ENCODE data around the gene SAMD4B. TPM values are rescaled to one million over a fixed set of nuclear protein-coding genes. Genes with fewer than 3 reads are reported as not detected.
A peak's percentile ranks its signal among the peaks of the same experiment; 100 is the strongest.

SAMD4B gene
- total and polyA plus RNA-seq, 9 of the 15 experiments (the other 6 are each of a cell fraction or from before 2014, with no cell fraction given) = 3.4 to 90.5 (median 38.0) TPM

GRCh38 chr19:39406656-39407409 lies 64.6 kb downstream of the SAMD4B start, which contains the start of gene ZFP36 (continued):
- TF ChIP-seq RREB1 (CRISPR knock-in tag; IDR thresholded peaks at IDR 0.05) = no peak
- TF ChIP-seq RERE (CRISPR knock-in tag; IDR thresholded peaks at IDR 0.05; ENCODE audit: borderline replicate concordance) = peak; percentile 58; the same call in 1 of the 2 replicates
- peak; percentile 55; the same call in 1 of the 2 replicates for TF ChIP-seq PREB (CRISPR knock-in tag; IDR thresholded peaks at IDR 0.05)
- TF ChIP-seq SP1 (CRISPR knock-in tag; IDR thresholded peaks at IDR 0.05) = peak; percentile 63
- peak; percentile 79; the same call in 1 of the 2 replicates for TF ChIP-seq CBX1 (IDR thresholded peaks at IDR 0.05; ENCODE audit: low read depth)
- TF ChIP-seq POLR2A (conservative IDR thresholded peaks at IDR 0.05) = peak; percentile 99
- no peak for TF ChIP-seq NCOA4 (IDR thresholded peaks at IDR 0.05; ENCODE audit: partially characterized antibody)
- TF ChIP-seq YY1 (IDR thresholded peaks at IDR 0.05; ENCODE audit: borderline replicate concordance in 1 of 3, control insufficient read depth in 1 of 3, extremely low read depth in 1 of 3, insufficient read depth in 3 of 3, insufficient read length in 1 of 3, insufficient replicate concordance in 2 of 3, low read depth in 1 of 3, low read length in 2 of 3) = peak in 2 of 3 experiments; percentile 62 to 68
- no peak for TF ChIP-seq HES1 (IDR thresholded peaks at IDR 0.05; ENCODE audit: low read depth)
- TF ChIP-seq OTX1 (CRISPR knock-in tag; IDR thresholded peaks at IDR 0.05) = no peak
- no peak for TF ChIP-seq BRF2 (IDR thresholded peaks at IDR 0.05; ENCODE audit: borderline replicate concordance, insufficient read depth, insufficient read length)

Data from K562 (cell line).